Hepatocyte (in vitro differentiated cells): Measurements from ENCODE around the gene ROBO3. TPM values are rescaled to one million over a fixed set of nuclear protein-coding genes. Genes with fewer than 3 reads are reported as not detected.

Source experiments
- DNase-seq: peaks from one replicate; pipeline ENCODE4 v3.0.0-alpha.2; 2016; ENCODE audit warnings: low spot score
- H2AFZ ChIP-seq: fragments of 200-600 bp; sonication (generic); 2 replicates; pipeline ENCODE4 v1.6.0; 2016; ENCODE audit warnings: antibody characterized with exemption, mild to moderate bottlenecking
- H3K27ac ChIP-seq: fragments of 200-600 bp; sonication (generic); 2 replicates; pipeline ENCODE4 v1.5.1; 2016; ENCODE audit warnings: mild to moderate bottlenecking
- H3K27me3 ChIP-seq: fragments of 200-600 bp; sonication (generic); 2 replicates; pipeline ENCODE4 v1.6.1; 2016
- H3K36me3 ChIP-seq: fragments of 200-600 bp; sonication (generic); replicated peaks from 2 replicates; pipeline ENCODE4 v1.5.1; 2016; ENCODE audit warnings: low read depth; ENCODE audit not compliant: insufficient read depth
- H3K4me1 ChIP-seq: fragments of 200-600 bp; sonication (generic); 2 replicates; pipeline ENCODE4 v1.5.1; 2016; ENCODE audit warnings: mild to moderate bottlenecking, moderate library complexity; ENCODE audit not compliant: insufficient read depth
- H3K4me2 ChIP-seq: fragments of 200-600 bp; sonication (generic); 2 replicates; pipeline ENCODE4 v1.6.0; 2016
- H3K4me3 ChIP-seq: fragments of 200-600 bp; sonication (generic); 2 replicates; pipeline ENCODE4 v1.5.1; 2016; ENCODE audit warnings: mild to moderate bottlenecking
- H3K79me2 ChIP-seq: fragments of 200-600 bp; sonication (generic); 2 replicates; pipeline ENCODE4 v1.6.0; 2017; ENCODE audit warnings: mild to moderate bottlenecking
- H3K9me2 ChIP-seq: fragments of 200-600 bp; sonication (generic); replicated peaks from 2 replicates; pipeline ENCODE4 v1.6.0; 2017; ENCODE audit warnings: mild to moderate bottlenecking; ENCODE audit not compliant: insufficient read depth
- H3K9me3 ChIP-seq: fragments of 200-600 bp; sonication (generic); 2 replicates; pipeline ENCODE4 v1.5.1; 2016; ENCODE audit warnings: low read depth, mild to moderate bottlenecking
- H4K20me1 ChIP-seq: fragments of 200-600 bp; sonication (generic); 2 replicates; pipeline ENCODE4 v1.6.0; 2016; ENCODE audit warnings: mild to moderate bottlenecking; ENCODE audit not compliant: insufficient read depth, poor library complexity, severe bottlenecking
- CTCF ChIP-seq: fragments of 200-600 bp; sonication (generic); IDR thresholded peaks from 2 replicates; pipeline ENCODE4 v1.5.1; 2016; ENCODE audit warnings: antibody characterized with exemption, mild to moderate bottlenecking; ENCODE audit not compliant: poor library complexity
- EZH2 ChIP-seq: fragments of 200-600 bp; sonication (generic); IDR thresholded peaks from 2 replicates; pipeline ENCODE4 v1.6.1; 2016; ENCODE audit warnings: antibody characterized with exemption, mild to moderate bottlenecking, borderline replicate concordance
- EZH2phosphoT487 ChIP-seq: fragments of 200-600 bp; sonication (generic); IDR thresholded peaks from one replicate; pipeline ENCODE4 v1.6.1; 2018; ENCODE audit warnings: antibody characterized with exemption, mild to moderate bottlenecking, low read depth, moderate library complexity; ENCODE audit not compliant: unreplicated experiment, severe bottlenecking
- WGBS: methylation state at CpG from one replicate; pipeline ENCODE4 v1.1.6; 2016; ENCODE audit warnings: low lambda C conversion rate; ENCODE audit errors: missing lambda C conversion rate; 5-methylcytosine and 5-hydroxymethylcytosine counted together
- polyA plus RNA-seq: library from polyadenylated mRNA; unstranded; fragments of >200 nt; fragmentation: Nextera tagmentation; extraction: Ambion mirVana; gene quantifications from 2 replicates; pipeline ENCODE4 v1.2.1, GENCODE V29; 2016
- total RNA-seq: library from RNA; depleted of rRNA; stranded (reverse); fragments of >200 nt; gene quantifications from 2 replicates; pipeline ENCODE4 v1.2.3, GENCODE V29; 2014

The ROBO3 gene
- total and polyA plus RNA-seq, 2 experiments from 2014 or later: 3.7 to 10.4 TPM

- Histone ChIP-seq H3K9me3 (no peaks in the 10 kb centered on the region), H4K20me1 (no peaks in the 10 kb centered on the region), H3K4me1 (no peaks in the 10 kb centered on the region), H3K27me3 (peaks cover 18% of the 10 kb centered on the region), H3K4me2 (no peak overlapping the region), H3K27ac (no peak overlapping the region), H3K36me3 (no peaks in the 10 kb centered on the region), H3K79me2 (no peaks in the 10 kb centered on the region), H3K9me2 (no peaks in the 10 kb centered on the region), H3K4me3 (no peak overlapping the region), H2AFZ (no peak overlapping the region)
- 79% methylated on average over 17 of the region's 17 CpGs for WGBS
- DNase-seq: no peak
- no peak for TF ChIP-seq CTCF
- no peak for TF ChIP-seq EZH2
- no peak for TF ChIP-seq EZH2phosphoT487
Observed at GRCh38 chr11:124877910-124878758, 12.9 kb downstream of the ROBO3 start.

GRCh38 chr11:124878759-124879492 is 13.7 kb downstream of the ROBO3 start:
- Histone ChIP-seq H3K27me3 (peaks cover 10% of the 10 kb centered on the region), H3K9me2 (no peaks in the 10 kb centered on the region), H3K27ac (no peak overlapping the region), H3K9me3 (no peaks in the 10 kb centered on the region), H3K4me3 (no peak overlapping the region), H4K20me1 (no peaks in the 10 kb centered on the region), H2AFZ (no peak overlapping the region), H3K36me3 (no peaks in the 10 kb centered on the region), H3K4me2 (no peak overlapping the region), H3K4me1 (no peaks in the 10 kb centered on the region), H3K79me2 (no peaks in the 10 kb centered on the region)
- TF ChIP-seq EZH2phosphoT487 (no peak), CTCF (no peak), EZH2 (no peak)
- DNase-seq: no peak
- 94% methylated on average over 11 of the region's 11 CpGs for whole genome bisulfite sequencing

- Histone ChIP-seq H3K4me3 (no peak overlapping the region), H4K20me1 (no peaks in the 10 kb centered on the region), H3K9me2 (no peaks in the 10 kb centered on the region), H3K27ac (no peak overlapping the region), H3K9me3 (no peaks in the 10 kb centered on the region), H3K79me2 (no peaks in the 10 kb centered on the region), H3K4me2 (no peak overlapping the region), H3K4me1 (no peaks in the 10 kb centered on the region), H3K36me3 (no peaks in the 10 kb centered on the region), H2AFZ (no peak overlapping the region), H3K27me3 (peaks cover 7% of the 10 kb centered on the region)
- TF ChIP-seq EZH2phosphoT487: no peak
- no peak for TF ChIP-seq EZH2
- TF ChIP-seq CTCF: no peak
- no peak for DNase-seq
- 95% methylated on average over 16 of the region's 16 CpGs for WGBS
Observed at GRCh38 chr11:124879493-124880289, 14.5 kb downstream of the ROBO3 start.
